A172 (cell line): ENCODE measurements around the gene AKAP10. TPM values are rescaled to one million over a fixed set of nuclear protein-coding genes. Genes with fewer than 3 reads are reported as not detected.
"Not testable (repeated sequence)": the region's sequence is repeated elsewhere in the genome, so short reads cannot be mapped to it uniquely, and the experiment has no call there.

Source experiments
- DNase-seq: peaks from one replicate; pipeline ENCODE4 v3.0.0-alpha.2; 2015; ENCODE audit warnings: low spot score
- total RNA-seq: library from RNA; depleted of rRNA; stranded (reverse); fragments of >200 nt; shearing (Covaris generic); gene quantifications from 2 replicates; pipeline ENCODE4 v1.2.3, GENCODE V29; 2014; rRNA removed

Gene AKAP10, protein sequence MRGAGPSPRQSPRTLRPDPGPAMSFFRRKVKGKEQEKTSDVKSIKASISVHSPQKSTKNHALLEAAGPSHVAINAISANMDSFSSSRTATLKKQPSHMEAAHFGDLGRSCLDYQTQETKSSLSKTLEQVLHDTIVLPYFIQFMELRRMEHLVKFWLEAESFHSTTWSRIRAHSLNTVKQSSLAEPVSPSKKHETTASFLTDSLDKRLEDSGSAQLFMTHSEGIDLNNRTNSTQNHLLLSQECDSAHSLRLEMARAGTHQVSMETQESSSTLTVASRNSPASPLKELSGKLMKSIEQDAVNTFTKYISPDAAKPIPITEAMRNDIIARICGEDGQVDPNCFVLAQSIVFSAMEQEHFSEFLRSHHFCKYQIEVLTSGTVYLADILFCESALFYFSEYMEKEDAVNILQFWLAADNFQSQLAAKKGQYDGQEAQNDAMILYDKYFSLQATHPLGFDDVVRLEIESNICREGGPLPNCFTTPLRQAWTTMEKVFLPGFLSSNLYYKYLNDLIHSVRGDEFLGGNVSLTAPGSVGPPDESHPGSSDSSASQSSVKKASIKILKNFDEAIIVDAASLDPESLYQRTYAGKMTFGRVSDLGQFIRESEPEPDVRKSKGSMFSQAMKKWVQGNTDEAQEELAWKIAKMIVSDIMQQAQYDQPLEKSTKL
- total RNA-seq: 32.8 and 35.8 TPM in 2 replicates

DNA sequence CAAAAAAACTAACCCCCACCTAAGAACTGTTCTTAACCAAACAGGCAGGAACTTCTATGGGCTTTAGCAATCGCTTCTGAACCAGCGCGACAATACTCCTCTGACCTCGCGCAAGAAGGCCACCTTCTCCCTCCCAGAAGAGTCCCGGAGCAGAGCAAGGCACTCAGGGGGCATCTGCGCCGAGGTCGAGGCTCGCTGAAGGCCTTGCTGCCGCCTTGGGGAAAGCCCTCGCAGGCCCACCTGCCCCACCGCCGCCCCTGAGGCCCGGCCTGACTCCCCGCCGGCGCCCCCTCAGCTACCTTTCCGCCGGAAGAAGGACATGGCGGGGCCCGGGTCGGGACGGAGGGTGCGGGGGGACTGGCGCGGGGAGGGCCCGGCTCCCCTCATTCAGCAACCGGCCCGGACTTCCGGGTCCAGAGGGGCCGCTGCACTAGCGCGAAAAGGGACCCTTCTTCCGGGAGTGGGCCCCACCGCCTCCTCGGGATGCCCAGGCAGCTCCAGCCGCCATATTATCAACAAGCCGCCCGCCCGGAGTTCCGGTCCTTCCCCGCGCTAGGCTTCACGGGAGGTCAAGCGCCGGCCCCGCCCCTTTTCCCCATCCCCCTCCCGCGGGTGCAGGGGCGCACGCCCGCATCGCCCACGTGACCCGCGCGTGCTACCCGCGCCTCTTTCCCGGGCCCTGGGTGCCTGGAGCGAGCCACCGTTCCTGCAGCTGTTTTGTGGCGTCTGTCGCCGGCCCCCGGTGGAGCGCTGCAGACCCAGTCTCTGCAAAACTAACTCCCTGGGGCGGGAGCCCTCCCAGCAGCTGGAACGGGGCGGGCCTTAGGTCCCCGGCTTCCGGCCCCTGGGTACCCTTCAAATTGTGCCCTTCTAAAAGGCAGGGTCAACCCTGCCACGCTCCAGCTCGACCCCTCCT is at the start of gene AKAP10:
Gene AKAP10 (minus strand): TSS at position 536 of the 916 bp plus-strand sequence. CDS start 149 bp downstream, at position 387.
- DNase-seq: peak; percentile 79

- no peak for DNase-seq
These were observed 49.3 kb upstream of the AKAP10 start for GRCh38 chr17:20026960-20027359.

- no peak for DNase-seq
These were observed 45.1 kb upstream of the AKAP10 start for GRCh38 chr17:20022701-20023100.

DNA sequence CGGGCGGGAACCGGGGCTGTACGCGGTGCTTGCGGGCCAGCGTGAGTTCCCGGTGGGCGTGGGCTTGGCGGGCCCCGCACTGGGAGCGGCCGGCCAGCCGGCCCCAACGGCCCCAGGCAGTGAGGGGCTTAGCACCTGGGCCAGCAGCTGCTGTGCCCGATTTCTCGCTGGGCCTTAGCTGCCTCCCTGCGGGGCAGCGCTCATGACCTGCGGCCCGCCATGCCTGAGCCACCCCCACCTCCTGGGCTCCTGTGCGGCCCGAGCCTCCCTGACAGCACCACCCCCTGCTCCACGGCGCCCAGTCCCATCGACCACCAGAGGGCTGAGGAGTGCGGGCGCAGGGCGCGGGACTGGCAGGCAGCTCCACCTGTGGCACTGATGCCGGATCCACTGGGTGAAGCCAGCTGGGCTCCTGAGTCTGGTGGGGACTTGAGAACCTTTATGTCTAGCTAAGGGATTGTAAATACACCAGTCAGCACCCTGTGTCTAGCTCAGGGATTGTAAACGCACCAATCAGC is 38.9 kb upstream of the AKAP10 start:
- not testable (repeated sequence) for DNase-seq

- no peak for DNase-seq
These were observed 34.4 kb upstream of the AKAP10 start for GRCh38 chr17:20012017-20012536.

DNA sequence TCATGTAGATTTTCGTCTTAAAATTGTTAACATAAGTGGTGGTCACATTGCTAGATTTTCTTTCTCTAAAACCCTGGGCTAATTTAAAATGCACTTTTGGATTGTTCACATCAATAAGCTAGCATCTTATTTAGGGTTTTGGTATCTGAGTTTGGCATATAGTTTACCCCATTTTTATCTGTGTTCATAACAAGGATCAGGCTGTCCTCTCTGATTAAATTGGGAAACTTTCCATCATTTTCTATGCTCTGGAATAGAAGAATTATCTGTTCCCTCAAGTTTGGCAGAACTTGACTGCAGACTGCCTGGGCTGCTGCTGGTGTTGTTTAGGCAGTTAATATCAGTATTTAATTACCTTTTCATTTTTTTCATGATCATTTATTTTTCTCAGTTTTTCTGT is 33.3 kb upstream of the AKAP10 start:
- DNase-seq: no peak

DNA sequence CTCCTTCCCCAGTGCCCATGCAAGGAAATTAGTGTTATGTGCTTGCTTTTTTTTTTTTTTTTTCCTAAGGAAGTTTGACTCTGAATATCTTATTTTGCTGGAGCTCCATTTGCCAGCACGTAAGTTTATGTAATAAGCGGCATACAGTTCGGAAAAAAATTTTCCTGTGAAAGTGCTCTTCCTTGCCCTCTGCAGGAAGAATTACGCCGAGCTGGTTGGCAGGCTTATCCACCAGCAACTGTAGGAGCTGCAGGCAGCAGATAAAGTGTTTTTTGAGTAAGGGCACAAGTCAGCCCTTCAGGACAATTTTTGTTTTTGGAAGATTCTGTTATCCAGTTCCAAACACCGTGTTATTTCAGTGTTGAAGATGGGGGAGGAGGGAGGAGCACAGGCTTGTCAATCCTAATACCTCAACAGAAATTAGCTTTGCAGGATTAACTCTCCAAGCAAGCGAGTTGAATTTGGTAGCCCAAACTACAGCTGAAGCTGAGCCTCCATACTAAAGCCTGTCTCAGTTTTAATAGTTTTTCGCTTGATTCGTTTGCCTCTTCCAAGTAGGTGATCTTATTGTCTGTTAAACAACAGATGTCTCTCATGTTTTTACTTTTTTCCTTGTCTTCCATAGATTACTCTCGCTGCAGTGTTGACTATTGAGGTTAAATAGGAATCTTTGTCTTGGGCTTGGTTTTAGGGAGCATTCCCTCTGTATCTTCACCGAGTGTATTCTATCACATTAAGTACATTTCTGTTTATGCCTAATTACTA is 32.7 kb upstream of the AKAP10 start:
- peak; percentile 63 for DNase-seq

DNA sequence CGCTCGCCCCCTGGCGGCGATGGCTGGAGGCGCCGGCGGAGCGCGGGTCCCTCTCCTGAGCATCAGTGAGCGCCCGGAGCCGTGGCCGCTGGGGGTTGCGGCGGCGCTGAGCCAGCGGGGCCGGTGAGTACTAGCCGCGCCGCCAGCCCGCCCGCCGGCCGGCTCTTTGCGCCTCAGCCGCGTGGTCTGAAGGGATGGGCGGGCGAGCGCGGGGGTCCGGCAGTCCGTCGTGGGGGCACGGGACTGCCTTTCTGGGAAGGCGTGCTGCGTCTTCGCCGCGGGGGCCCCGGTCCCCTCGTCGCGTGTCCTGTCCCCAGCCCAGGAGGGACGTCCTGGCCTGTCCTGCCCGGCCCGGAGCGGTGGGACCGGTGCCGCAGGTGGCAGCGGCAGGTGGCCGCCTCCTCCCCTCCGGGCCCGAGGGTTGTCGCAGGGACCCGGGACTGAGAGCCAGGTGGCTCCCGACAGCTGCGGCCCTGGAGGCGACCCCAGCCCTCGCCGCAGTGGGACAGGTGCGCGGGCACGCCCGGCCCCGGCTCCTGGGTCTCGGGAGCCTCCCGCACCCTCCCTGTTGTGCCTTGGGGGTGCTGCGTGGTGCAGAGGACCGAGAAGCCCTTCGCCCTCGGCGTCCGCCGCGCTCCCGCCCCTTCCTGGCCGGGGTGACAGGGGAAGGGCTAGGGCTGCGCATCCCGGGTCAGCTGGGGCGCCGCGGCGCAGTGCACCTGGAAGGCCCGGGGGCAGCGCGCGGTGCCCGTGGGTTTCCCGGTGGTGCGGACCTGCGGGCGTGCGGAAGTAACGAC is 31.9 kb upstream of the AKAP10 start, which contains the start of gene SPECC1:
Gene SPECC1 (plus strand): TSS at position 58 of the 797 bp plus-strand sequence. CDS start 87,293 bp downstream, outside the sequence.
- DNase-seq: peak; percentile 67

- DNase-seq: no peak
These were observed 31.3 kb upstream of the AKAP10 start for GRCh38 chr17:20009052-20009301.

DNA sequence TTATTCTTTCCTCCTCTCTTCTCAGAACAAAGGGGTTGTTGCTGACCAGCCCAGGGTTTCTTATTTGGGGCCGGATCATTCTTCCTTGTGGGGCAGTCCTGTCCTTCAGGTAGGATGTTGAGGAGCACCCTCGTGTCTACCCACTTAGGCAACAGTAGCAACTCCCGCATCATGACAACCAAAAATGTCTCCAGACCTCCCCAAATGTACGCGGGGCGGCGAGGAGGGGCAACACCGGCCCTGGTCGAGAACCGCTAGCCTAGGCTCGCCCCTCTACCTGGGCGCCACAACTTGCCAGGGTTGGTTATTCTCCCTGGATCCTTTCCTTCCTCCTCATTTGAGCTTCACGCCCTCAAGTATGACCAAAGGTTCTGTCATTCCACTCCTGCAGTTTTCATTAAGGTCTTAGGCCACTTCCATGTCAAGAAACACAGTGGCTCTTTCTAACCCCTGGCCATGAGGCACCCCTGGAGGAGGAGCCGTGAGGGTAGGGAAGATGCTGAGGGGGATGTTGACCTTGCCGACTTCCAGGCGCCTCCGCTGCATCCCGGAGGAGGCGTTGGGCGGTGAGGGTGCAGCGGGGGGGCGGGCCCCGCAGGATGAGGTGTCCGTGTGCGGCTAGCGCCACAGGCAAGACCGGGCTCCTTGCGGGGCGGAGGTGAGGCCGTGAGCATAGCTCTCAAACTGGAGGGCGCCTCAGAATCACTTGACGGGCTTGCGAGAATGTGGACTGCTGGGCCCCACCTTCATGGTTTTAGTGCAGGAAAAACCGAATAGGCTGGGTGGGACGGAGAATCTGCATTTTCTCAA is 30.8 kb upstream of the AKAP10 start:
- DNase-seq: no peak

DNA sequence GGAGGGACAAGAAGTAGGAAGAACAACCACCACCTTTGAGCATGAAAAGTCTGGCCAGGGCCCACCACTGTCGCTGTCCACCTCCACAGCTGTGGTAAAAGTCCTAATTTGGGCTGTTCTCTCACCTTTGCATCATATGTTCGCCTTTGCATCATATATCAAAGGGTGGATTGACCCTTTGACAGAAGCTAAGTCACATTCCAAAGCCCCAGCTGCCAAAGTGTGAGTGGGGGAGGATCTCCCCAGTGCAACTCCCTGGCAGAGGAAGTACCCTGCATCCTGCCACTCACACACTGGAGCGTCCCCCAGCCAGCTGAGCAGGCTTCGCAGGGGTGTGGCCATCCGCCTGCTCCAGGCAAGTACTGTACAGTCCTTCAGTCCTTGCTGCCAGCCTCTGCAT is 18.9 kb upstream of the AKAP10 start:
- no peak for DNase-seq

- DNase-seq: no peak
These were observed 18.5 kb upstream of the AKAP10 start for GRCh38 chr17:19996086-19996485.

DNA sequence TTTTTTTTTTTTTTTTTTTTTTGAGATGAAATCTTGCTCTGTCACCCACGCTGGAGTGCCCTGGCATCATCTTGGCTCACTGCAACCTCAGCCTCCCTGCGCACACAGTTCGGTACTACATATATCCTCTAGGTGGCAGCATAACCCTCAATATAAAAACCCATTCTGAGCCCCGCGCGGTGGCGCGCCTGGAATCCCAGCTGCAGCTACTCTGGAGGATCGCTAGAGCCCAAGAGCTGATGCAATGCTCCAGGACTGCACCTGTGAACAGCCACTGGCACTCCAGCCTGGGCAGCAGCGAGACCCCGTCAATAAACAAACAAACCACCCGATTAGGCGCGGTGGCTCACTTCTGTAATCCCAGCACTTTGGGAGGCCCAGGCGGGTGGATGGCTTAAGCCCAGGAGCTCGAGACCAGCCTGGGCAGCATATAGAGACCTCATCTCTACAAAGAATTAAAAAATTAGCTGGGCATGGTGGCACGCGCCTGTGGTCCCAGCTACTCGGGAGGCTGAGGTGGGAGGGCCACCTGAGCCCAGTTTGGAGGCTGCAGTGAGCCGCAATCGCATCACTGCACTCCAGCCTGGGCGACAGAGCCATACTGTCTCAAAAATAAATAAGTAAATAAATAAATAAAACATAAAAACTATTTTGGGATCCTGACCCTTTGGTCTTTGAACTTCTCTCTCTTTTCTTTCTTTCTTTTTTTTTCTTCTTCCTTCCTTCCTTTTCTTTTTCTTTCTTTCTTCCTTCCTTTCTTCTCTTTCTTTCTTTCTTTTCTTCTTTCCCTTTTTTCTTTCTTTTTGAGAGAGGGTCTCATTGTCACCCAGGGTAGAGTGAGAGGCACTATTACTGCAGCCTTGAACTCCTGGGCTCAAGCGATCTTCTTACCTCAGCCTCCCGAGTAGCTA is 15.4 kb upstream of the AKAP10 start:
- DNase-seq: peak; percentile 89

DNA sequence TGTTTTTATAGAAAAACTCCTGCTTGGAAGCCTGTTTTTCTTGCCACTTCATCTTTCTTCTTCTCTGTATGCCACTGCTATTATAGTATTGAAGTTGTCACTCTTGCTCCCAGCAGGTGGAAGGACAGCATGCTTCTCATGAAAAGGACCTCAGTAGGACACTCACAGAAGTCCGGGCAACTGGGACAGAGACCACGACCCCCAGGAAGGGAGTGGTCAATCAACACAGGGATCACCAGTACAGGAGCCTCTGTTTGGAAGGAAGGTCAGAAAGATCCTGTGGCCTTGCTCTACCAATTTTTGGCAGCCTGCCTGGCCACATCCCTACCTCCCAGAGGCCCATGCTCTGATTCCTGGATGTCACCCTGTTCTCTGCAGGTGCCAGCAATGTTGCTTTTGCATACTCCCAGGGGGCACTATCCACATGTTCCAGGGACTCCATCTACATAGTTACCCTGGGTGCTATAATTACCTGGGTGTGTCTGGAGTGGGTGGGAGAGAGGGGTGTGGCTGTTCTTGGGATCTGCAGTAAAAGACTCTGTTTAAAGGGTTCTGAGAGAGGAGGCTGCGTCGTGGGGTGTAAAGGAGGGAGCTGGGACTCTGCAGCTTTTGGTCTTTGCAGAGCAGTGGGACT is 13.7 kb upstream of the AKAP10 start:
- no peak for DNase-seq

DNA sequence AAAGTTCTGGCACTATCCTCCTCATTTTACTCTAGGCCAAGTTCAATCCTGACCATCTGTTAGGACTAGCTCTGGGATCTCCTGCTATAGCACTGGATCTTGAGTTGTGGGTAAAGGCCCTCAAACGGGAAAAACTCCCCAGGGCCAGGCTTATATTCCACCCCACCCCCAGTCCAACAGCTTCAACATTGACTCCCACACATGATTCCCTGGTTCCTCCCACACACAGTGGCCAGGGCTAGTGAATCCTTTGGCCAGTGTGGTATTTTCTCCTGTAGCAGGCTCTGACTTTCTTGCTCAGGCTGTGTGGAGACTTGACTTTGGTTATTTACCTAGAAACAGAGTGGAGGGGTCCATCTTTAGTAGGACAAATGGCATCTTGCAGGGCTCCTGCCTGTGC is 10.3 kb upstream of the AKAP10 start:
- DNase-seq: no peak

DNA sequence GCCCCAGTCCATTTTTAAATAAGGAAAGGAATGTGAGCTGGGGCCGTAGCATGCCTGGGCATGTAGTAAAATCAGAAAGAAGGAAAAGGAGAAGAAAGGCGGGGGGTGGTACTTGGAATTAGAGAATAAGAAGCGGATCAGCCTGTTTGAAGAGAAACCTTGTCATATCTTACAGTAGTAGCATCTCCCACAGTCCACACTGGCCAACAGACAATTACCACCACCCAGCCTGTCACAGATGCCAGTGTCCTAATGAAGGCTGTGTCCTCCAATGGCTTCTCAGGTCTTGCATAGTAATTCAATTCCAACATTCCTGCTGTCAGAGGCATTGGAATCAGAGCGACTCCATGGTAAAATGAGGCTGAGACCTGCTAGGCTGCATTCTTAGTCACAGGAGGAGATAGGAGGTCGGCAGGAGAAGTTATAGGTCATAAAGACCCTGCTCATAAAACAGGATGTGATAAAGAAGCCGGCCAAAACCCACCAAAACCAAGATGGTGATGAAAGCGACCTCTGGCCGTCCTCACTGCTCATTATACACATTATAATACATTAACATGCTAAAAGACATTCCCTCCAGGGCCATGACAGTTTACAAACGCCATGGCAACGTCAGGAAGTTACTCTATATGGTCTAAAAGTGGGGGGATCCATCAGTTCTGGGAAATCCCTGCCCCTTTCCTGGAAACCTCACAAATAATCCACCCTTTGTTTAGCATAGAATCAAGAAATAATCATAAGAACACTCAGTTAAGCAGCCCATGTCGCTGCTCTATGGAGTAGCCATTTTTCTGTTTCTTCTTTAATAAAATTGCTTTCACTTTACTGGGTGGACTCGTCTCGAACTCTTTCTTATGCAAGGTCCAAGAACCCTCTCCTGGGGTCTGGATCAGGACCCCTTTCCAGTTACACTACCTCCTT is 9.6 kb upstream of the AKAP10 start:
- no peak for DNase-seq
